GM18499 (cell line): ENCODE results near the gene ZNF101.

Experiments
- ATAC-seq: cut with Tn5 transposase; IDR thresholded peaks from one replicate; pipeline ENCODE4 v1.9.1; 2021; ENCODE audit warnings: moderate number of reproducible peaks; ENCODE audit not compliant: insufficient read depth, unreplicated experiment

The ZNF101 gene

GRCh38 chr19:19704836-19705235, 36.2 kb downstream of the ZNF101 start:
- no peak for ATAC-seq

DNA sequence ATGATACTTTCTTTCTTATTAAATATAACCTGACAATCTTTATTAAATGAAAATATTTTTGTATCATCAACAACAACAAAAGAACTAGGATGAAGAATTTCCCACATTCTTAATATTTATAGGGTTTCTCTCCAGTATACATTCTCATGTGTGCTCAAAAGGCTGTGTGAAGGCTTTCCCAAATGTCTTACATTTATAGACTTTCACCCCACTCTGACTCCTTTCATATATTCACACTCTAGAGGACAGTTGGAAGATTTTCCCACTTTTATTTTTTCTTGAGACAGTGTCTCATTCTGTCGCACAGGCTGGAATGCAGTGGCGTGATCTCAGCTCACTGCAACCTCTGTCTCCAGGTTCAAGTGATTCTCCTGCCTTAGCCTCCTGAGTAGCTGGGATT, 41.9 kb downstream of the ZNF101 start:
- no peak for ATAC-seq

- no peak for ATAC-seq
These were observed 42.8 kb downstream of the ZNF101 start for GRCh38 chr19:19711306-19711933.

GRCh38 chr19:19711934-19712828, 43.5 kb downstream of the ZNF101 start:
- ATAC-seq: no peak

GRCh38 chr19:19719798-19720197, 51.2 kb downstream of the ZNF101 start:
- ATAC-seq: no peak

DNA sequence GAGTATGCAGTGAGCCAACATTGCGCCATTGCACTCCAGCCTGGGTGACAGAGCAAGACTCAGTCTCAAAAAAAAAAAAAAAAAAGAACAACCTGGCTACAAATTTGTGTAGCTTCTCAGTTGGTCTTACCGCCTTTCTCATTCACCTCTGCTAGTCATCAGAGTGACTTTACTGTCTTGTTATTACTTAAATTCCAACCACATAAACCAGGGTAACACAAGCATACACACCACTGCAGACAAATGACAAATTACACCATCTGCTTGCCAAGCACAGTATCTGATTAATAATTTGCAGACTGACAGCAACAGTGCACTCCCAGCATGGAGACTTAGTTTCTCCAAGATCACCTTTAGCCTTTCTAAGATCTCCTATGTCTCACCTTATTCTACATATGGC, 53.3 kb downstream of the ZNF101 start:
- ATAC-seq: no peak

DNA sequence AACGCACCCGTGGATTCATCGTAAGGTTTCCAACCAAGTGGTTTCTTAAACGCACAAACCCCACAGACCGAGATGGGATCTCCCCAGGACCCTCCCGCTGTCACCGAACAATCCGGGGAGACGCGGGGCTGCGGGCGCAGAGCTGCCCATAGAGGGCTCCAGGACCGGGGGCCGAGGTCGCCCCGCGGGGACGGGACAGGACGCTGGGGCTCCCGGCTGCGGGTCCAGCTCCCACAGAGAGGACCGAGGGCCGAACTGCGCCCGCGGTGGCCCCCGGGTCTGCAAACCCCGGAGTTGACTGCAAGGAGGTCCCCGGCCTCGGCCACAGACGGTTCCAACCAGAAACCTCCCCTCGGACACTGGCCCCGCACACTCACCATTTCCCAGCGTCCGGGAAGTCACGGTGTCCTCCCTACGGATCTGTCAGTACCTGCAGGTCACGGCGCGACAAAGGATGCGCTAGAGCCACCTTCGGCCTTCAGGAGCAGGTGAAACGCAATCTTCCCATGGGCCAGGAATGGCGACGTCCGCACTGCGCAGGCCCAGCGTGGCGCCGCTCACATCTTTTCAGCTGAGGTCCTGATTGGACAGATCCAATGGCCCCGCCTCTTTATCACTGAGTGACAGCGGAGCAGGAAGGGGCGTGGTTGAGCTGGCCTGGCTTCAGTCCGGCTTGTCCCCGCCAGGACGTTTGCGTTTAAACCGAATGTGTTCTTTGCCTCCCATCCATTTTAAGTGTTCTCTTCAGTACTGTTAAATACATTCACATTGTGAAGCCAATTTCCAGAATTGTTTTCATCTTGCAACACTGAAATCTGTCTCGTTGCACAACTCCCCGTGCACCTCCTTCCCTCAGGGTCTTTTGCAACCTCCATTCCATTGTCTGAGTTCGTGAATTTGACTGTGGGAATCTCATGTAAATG, 64.2 kb downstream of the ZNF101 start, which contains the start of gene ZNF14:
ZNF14 (minus strand) TSS at position 534 of the 923 bp plus-strand sequence; CDS start at position 380, 154 bp downstream.
- ATAC-seq: peak; percentile 99
